NCI-H1092 treated with DMSO at 0.1 percent for 48 hours (cell line): ENCODE data around the gene RPL27.
"Not testable (repeated sequence)": the region's sequence is repeated elsewhere in the genome, so short reads cannot be mapped to it uniquely, and the experiment has no call there.

Experiments used
- DNase-seq: peaks from one replicate; lab custom pipeline; 2025; lab: John Stamatoyannopoulos, UW

RPL27 gene

GRCh38 chr17:42993913-42994312 is 4.3 kb upstream of the RPL27 start:
- not testable (repeated sequence) for DNase-seq

GRCh38 chr17:42997390-42997983 is 732 bp upstream of the RPL27 start:
- peak; percentile 59 for DNase-seq

GRCh38 chr17:42999003-42999525 is 845 bp downstream of the RPL27 start:
- no peak for DNase-seq

GRCh38 chr17:43000894-43001293 is 2.7 kb downstream of the RPL27 start:
- DNase-seq = not testable (repeated sequence)

GRCh38 chr17:43003542-43004172 is 5.4 kb downstream of the RPL27 start:
- DNase-seq = no peak

GRCh38 chr17:43006639-43007551 is 8.7 kb downstream of the RPL27 start, which contains the start of gene IFI35:
TSS of gene IFI35 (plus strand) at chr17:43006784. CDS start at chr17:43006948, 164 bp downstream.
- DNase-seq = no peak

- no peak for DNase-seq
Observed at GRCh38 chr17:43010667-43011308, 12.6 kb downstream of the RPL27 start.

- DNase-seq = no peak
Observed at GRCh38 chr17:43011728-43012472, 13.7 kb downstream of the RPL27 start.

GRCh38 chr17:43013296-43013695 is 15.1 kb downstream of the RPL27 start:
- DNase-seq = no peak

GRCh38 chr17:43014020-43014648 is 15.9 kb downstream of the RPL27 start:
- DNase-seq = no peak

- no peak for DNase-seq
Observed at GRCh38 chr17:43014649-43015542, 16.7 kb downstream of the RPL27 start.

GRCh38 chr17:43015579-43015978 is 17.4 kb downstream of the RPL27 start:
- no peak for DNase-seq

- DNase-seq = no peak
Observed at GRCh38 chr17:43016216-43016615, 18.0 kb downstream of the RPL27 start.

- no peak for DNase-seq
Observed at GRCh38 chr17:43018008-43018853, 20.0 kb downstream of the RPL27 start.

GRCh38 chr17:43018932-43019331 is 20.7 kb downstream of the RPL27 start:
- DNase-seq = no peak

GRCh38 chr17:43019418-43019817 is 21.2 kb downstream of the RPL27 start:
- no peak for DNase-seq

- no peak for DNase-seq
Observed at GRCh38 chr17:43020030-43020621, 21.9 kb downstream of the RPL27 start.
